Cerebellar cortex (tissue), 1 donor: ENCODE results near the gene PGM2.
"Not testable (repeated sequence)": the region's sequence is repeated elsewhere in the genome, so short reads cannot be mapped to it uniquely, and the experiment has no call there.

Source experiments
- DNase-seq: peaks from one replicate; pipeline ENCODE4 v3.0.0-alpha.2; 2015; ENCODE audit warnings: low spot score

The PGM2 gene

GRCh38 chr4:37818752-37819151 lies 7.7 kb upstream of the PGM2 start:
- no peak for DNase-seq

GRCh38 chr4:37820458-37820857 lies 6.0 kb upstream of the PGM2 start:
- not testable (repeated sequence) for DNase-seq

GRCh38 chr4:37821953-37822605 lies 4.4 kb upstream of the PGM2 start:
- no peak for DNase-seq

GRCh38 chr4:37825501-37825900 lies 985 bp upstream of the PGM2 start:
- DNase-seq: not testable (repeated sequence)

- DNase-seq: no peak
Observed at GRCh38 chr4:37825968-37826294, 555 bp upstream of the PGM2 start.

- DNase-seq: peak; percentile 31
Observed at GRCh38 chr4:37827030-37827685, 672 bp downstream of the PGM2 start.

GRCh38 chr4:37827802-37828321 lies 1.4 kb downstream of the PGM2 start:
- DNase-seq: peak; percentile 20

GRCh38 chr4:37828843-37829242 lies 2.4 kb downstream of the PGM2 start:
- DNase-seq: no peak

GRCh38 chr4:37830640-37831039 lies 4.2 kb downstream of the PGM2 start:
- no peak for DNase-seq

- DNase-seq: no peak
Observed at GRCh38 chr4:37835031-37835430, 8.5 kb downstream of the PGM2 start.

GRCh38 chr4:37835806-37836205 lies 9.3 kb downstream of the PGM2 start:
- DNase-seq: no peak

- DNase-seq: no peak
Observed at GRCh38 chr4:37836274-37836673, 9.8 kb downstream of the PGM2 start.

- DNase-seq: no peak
Observed at GRCh38 chr4:37836838-37837440, 10.5 kb downstream of the PGM2 start.

- no peak for DNase-seq
Observed at GRCh38 chr4:37837446-37837845, 11.0 kb downstream of the PGM2 start.

GRCh38 chr4:37839426-37839825 lies 12.9 kb downstream of the PGM2 start:
- no peak for DNase-seq

GRCh38 chr4:37844204-37844603 lies 17.7 kb downstream of the PGM2 start:
- no peak for DNase-seq

GRCh38 chr4:37845201-37845600 lies 18.7 kb downstream of the PGM2 start:
- no peak for DNase-seq

GRCh38 chr4:37847311-37847884 lies 20.9 kb downstream of the PGM2 start:
- no peak for DNase-seq

GRCh38 chr4:37852376-37852775 lies 25.9 kb downstream of the PGM2 start:
- no peak for DNase-seq

- DNase-seq: no peak
Observed at GRCh38 chr4:37858112-37858511, 31.6 kb downstream of the PGM2 start.

- DNase-seq: no peak
Observed at GRCh38 chr4:37858872-37859271, 32.4 kb downstream of the PGM2 start.

GRCh38 chr4:37860266-37860665 lies 33.8 kb downstream of the PGM2 start:
- no peak for DNase-seq

- DNase-seq: no peak
Observed at GRCh38 chr4:37862961-37863360, 36.5 kb downstream of the PGM2 start.
